Measurements from ENCODE around the gene UBE2J2.

UBE2J2 gene

DNA sequence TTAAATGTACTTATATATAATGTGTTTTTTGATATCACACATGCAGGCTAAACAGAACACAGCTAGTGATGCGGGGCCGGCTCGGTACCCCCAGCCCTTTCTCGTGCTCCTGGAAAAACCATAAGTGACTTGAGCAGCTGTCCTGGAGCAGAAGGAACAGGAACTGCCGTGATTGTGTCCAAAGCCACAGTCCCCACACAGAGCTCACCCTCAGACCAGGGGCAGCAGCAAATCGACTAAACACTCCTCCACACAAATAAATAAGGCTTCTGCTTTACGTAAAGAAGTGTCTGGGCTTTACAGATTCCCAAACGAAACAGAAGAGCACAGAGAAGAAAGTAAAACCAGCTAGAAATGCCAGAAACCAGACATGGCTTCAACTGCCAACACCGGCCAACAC lies 9.6 kb downstream of the UBE2J2 start:
- no peak overlapping the region for H3K9ac ChIP-seq (ENCODE audit: insufficient read length)
- no peak overlapping the region for H3K4me3 ChIP-seq
- no peaks in the 10 kb centered on the region for H3K9me3 ChIP-seq (ENCODE audit: low read depth, low read length)
- H3K36me3 ChIP-seq (ENCODE audit: insufficient read depth, low read length) = peaks cover 66% of the 10 kb centered on the region
- H3K27ac ChIP-seq = no peak overlapping the region
- TF ChIP-seq FOXP2 (optimal IDR thresholded peaks at IDR 0.05; ENCODE audit: control extremely low read depth, extremely low read length, insufficient read depth) = no peak
- no peak for TF ChIP-seq EZH2 (IDR thresholded peaks at IDR 0.05)
- TF ChIP-seq POLR2AphosphoS5 (IDR thresholded peaks at IDR 0.05; ENCODE audit: borderline replicate concordance, low read depth, low read length) = no peak
- no peak for DNase-seq (ENCODE audit: low read depth, low spot score)

DNA sequence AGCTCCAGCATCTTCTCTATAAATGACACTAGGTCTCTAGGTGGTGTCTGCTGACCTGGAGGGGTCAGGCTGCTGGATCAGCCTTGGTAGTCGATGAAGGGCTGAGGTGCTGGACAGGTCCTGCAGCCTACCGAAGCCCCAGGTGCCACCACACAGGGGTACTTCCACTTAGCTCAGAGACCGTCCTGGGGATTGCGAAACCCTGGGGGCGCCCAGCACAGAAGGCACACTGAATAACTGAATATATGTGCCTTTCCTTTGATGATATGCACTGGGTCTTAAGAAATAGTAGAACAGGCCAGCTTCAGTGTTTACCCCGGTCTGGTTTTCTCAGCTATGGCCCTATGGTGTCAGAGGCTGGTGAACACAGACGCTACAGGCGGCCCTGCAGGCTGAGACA lies 10.9 kb downstream of the UBE2J2 start:
- no peak overlapping the region for H3K9ac ChIP-seq (ENCODE audit: insufficient read length)
- H3K27ac ChIP-seq = no peak overlapping the region
- no peaks in the 10 kb centered on the region for H3K9me3 ChIP-seq (ENCODE audit: low read depth, low read length)
- DNase-seq (ENCODE audit: low read depth, low spot score) = no peak
- peaks cover 65% of the 10 kb centered on the region for H3K36me3 ChIP-seq (ENCODE audit: insufficient read depth, low read length)
- no peak overlapping the region for H3K4me3 ChIP-seq
- no peak for TF ChIP-seq EZH2 (IDR thresholded peaks at IDR 0.05)
- TF ChIP-seq POLR2AphosphoS5 (IDR thresholded peaks at IDR 0.05; ENCODE audit: borderline replicate concordance, low read depth, low read length) = no peak
- TF ChIP-seq FOXP2 (optimal IDR thresholded peaks at IDR 0.05; ENCODE audit: control extremely low read depth, extremely low read length, insufficient read depth) = no peak

DNA sequence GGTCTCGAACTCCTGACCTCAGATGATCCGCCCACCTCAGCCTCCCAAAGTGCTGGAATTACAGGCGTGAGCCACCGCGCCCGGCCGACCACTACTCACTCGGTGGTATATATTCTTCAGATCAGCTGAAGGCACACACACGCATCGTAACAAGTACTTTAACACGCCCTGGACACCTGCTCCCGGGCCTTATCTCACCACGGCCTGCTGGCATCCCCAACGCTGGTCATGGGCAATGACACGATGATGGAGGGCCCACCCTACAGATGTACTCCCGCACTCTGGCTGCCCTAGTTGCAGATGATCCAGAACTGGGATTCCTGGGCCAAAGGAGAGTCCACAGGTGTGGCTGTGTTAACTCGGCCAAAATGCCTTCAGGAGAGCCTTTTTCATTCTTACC lies 11.6 kb downstream of the UBE2J2 start:
- TF ChIP-seq FOXP2 (optimal IDR thresholded peaks at IDR 0.05; ENCODE audit: control extremely low read depth, extremely low read length, insufficient read depth) = no peak
- TF ChIP-seq EZH2 (IDR thresholded peaks at IDR 0.05) = no peak
- TF ChIP-seq POLR2AphosphoS5 (IDR thresholded peaks at IDR 0.05; ENCODE audit: borderline replicate concordance, low read depth, low read length) = no peak
- Histone ChIP-seq H3K36me3 (ENCODE audit: insufficient read depth, low read length) (peaks cover 64% of the 10 kb centered on the region), H3K9me3 (ENCODE audit: low read depth, low read length) (no peaks in the 10 kb centered on the region), H3K27ac (no peak overlapping the region), H3K4me3 (no peak overlapping the region), H3K9ac (ENCODE audit: insufficient read length) (no peak overlapping the region)
- DNase-seq (ENCODE audit: low read depth, low spot score) = no peak

DNA sequence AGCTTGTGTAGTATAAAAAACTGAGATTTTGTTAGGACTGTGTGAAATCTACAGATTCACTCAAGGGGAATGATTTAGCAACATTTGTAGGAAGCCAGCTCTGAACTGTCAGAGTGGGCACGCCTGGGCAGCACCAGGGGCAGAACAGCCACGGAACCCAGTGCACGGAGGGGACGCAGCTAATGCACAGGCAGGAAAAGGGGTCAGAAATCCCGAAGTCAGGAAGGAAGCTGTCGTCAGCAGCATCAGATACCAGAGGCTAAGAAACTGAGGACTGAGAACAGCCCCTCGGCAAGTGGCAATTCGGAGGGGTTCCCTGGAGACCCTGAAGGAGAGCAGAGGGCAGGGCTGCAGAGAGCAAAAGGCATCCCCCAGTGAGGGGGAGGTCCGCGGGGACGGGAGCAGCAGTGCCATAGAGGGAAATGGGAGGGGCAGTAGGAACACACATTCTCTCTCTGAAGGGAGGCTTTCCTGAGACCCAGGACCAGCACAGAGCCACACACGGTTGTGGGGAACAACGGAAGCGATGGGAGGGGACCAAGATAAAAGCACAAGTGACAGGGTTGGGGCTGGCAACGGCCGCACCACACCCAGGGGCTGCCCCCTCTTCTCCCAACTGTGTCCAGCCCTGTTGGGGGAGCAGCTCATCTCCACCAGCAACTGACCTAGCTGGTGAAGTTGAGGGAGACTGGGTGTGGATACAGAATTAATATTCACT lies 12.7 kb downstream of the UBE2J2 start:
- no peak overlapping the region for H3K9ac ChIP-seq (ENCODE audit: insufficient read length)
- TF ChIP-seq EZH2 (IDR thresholded peaks at IDR 0.05) (no peak), POLR2AphosphoS5 (IDR thresholded peaks at IDR 0.05; ENCODE audit: borderline replicate concordance, low read depth, low read length) (no peak), FOXP2 (optimal IDR thresholded peaks at IDR 0.05; ENCODE audit: control extremely low read depth, extremely low read length, insufficient read depth) (no peak)
- no peak overlapping the region for H3K4me3 ChIP-seq
- no peak for DNase-seq (ENCODE audit: low read depth, low spot score)
- no peaks in the 10 kb centered on the region for H3K9me3 ChIP-seq (ENCODE audit: low read depth, low read length)
- H3K36me3 ChIP-seq (ENCODE audit: insufficient read depth, low read length) = peaks cover 70% of the 10 kb centered on the region
- H3K27ac ChIP-seq = peak overlapping the region; percentile 42; the same call in 1 of the 2 replicates

- no peak overlapping the region; the same call in 1 of the 2 replicates for H3K27ac ChIP-seq
- peaks cover 73% of the 10 kb centered on the region for H3K36me3 ChIP-seq (ENCODE audit: insufficient read depth, low read length)
- no peaks in the 10 kb centered on the region for H3K9me3 ChIP-seq (ENCODE audit: low read depth, low read length)
- no peak for DNase-seq (ENCODE audit: low read depth, low spot score)
- TF ChIP-seq POLR2AphosphoS5 (IDR thresholded peaks at IDR 0.05; ENCODE audit: borderline replicate concordance, low read depth, low read length) = no peak
- TF ChIP-seq EZH2 (IDR thresholded peaks at IDR 0.05) = no peak
- TF ChIP-seq FOXP2 (optimal IDR thresholded peaks at IDR 0.05; ENCODE audit: control extremely low read depth, extremely low read length, insufficient read depth) = no peak
- H3K4me3 ChIP-seq = no peak overlapping the region
- no peak overlapping the region for H3K9ac ChIP-seq (ENCODE audit: insufficient read length)
Measured at GRCh38 chr1:1259951-1260600, 13.6 kb downstream of the UBE2J2 start.

- no peak for TF ChIP-seq FOXP2 (optimal IDR thresholded peaks at IDR 0.05; ENCODE audit: control extremely low read depth, extremely low read length, insufficient read depth)
- no peak for TF ChIP-seq EZH2 (IDR thresholded peaks at IDR 0.05)
- TF ChIP-seq POLR2AphosphoS5 (IDR thresholded peaks at IDR 0.05; ENCODE audit: borderline replicate concordance, low read depth, low read length) = no peak
- no peak for DNase-seq (ENCODE audit: low read depth, low spot score)
- Histone ChIP-seq H3K36me3 (ENCODE audit: insufficient read depth, low read length) (peaks cover 72% of the 10 kb centered on the region), H3K27ac (no peak overlapping the region), H3K9ac (ENCODE audit: insufficient read length) (no peak overlapping the region), H3K4me3 (no peak overlapping the region), H3K9me3 (ENCODE audit: low read depth, low read length) (no peaks in the 10 kb centered on the region)
Measured at GRCh38 chr1:1259540-1259939, 14.1 kb downstream of the UBE2J2 start.

- H3K27ac ChIP-seq = no peak overlapping the region
- H3K9ac ChIP-seq (ENCODE audit: insufficient read length) = no peak overlapping the region
- no peak for DNase-seq (ENCODE audit: low read depth, low spot score)
Measured at GRCh38 chr1:1259119-1259488, 14.6 kb downstream of the UBE2J2 start.

DNA sequence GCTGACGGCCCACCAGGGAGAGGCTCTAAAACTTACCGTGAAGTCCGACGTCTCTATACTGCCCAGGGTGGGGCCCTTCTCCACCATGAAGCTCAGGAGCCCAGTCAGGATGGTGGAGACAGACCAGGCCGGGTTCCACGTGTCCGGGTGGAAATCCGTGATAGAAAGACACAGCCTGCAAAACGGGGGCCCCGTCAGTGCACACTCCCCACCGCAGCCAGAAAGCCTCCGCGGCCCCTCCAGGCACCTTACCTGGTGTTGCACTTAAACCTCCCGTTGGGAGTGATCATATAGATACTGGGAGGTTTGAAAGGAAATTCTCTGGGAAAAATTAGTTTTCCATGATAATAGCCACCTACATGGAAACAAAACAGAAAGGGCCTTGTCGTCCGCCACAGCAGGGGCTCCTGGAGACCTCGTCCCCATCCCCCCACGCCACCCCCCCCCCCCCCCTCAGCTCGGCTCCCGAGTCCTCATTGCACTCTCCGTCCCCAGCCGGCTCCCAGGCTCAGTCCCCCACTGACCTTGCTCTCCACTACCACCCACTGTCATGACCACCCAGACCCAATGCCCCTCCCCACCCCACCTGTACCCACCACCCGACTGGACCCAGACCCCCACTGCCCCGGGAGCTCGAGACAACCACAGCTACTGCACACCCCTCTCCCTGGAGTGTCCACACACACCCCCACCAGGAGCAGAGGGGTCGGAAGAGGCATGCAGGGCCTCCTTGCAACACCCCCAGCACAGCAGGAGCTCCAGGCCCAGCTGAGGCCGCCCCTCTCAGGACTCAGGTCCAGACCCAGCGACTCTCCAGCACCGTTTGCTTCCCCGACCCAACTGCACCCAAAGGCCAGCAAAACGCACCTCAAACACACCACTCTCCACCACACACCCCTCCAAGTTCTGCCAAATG lies 16.4 kb downstream of the UBE2J2 start:
- Histone ChIP-seq H3K9ac (ENCODE audit: insufficient read length) (no peak overlapping the region), H3K4me3 (no peak overlapping the region), H3K36me3 (ENCODE audit: insufficient read depth, low read length) (peaks cover 52% of the 10 kb centered on the region), H3K27ac (0 out of 2 replicates have a peak overlapping the region, but pooled peaks have one; percentile 35), H3K9me3 (ENCODE audit: low read depth, low read length) (no peaks in the 10 kb centered on the region)
- TF ChIP-seq EZH2 (IDR thresholded peaks at IDR 0.05) (no peak), POLR2AphosphoS5 (IDR thresholded peaks at IDR 0.05; ENCODE audit: borderline replicate concordance, low read depth, low read length) (no peak), FOXP2 (optimal IDR thresholded peaks at IDR 0.05; ENCODE audit: control extremely low read depth, extremely low read length, insufficient read depth) (no peak)
- DNase-seq (ENCODE audit: low read depth, low spot score) = no peak

More at GRCh38 chr1:1259119-1259488, 14.6 kb downstream of the UBE2J2 start:
- TF ChIP-seq EZH2 (IDR thresholded peaks at IDR 0.05) = no peak
- TF ChIP-seq FOXP2 (optimal IDR thresholded peaks at IDR 0.05; ENCODE audit: control extremely low read depth, extremely low read length, insufficient read depth) = no peak
- H3K36me3 ChIP-seq (ENCODE audit: insufficient read depth, low read length) = peaks cover 70% of the 10 kb centered on the region
- no peak overlapping the region for H3K4me3 ChIP-seq
- no peaks in the 10 kb centered on the region for H3K9me3 ChIP-seq (ENCODE audit: low read depth, low read length)
